Measurements from ENCODE around the gene BRD9. TPM values are rescaled to one million over a fixed set of nuclear protein-coding genes. Genes with fewer than 3 reads are reported as not detected.

BRD9 gene
- total and polyA plus RNA-seq, 2 of the 4 experiments (the other 2 are of a cell fraction): 22.0 to 43.4 TPM

- no peak overlapping the region for H2BK5ac ChIP-seq (ENCODE audit: low read depth, low read length, poor library complexity, severe bottlenecking)
- dilution Hi-C loops (cut with HindIII; ENCODE audit: low sequenced_read_pairs, unreplicated experiment) (no loop called here), in situ Hi-C loops (cut with MboI; ENCODE audit: low sequenced_read_pairs) (no loop called here), intact Hi-C loops (cut with micrococcal nuclease) (no loop called here)
- 87% methylated on average over 17 of the region's 25 CpGs; no CpG with 5 or more reads in 1 of the 2 experiments for WGBS, 2 experiments (ENCODE audit: extremely low coverage in 2 of 2, insufficient read length in 1 of 2)
- no peak overlapping the region for H2AK9ac ChIP-seq (replicated peaks; ENCODE audit: low read depth, low read length, poor library complexity)
- no peak overlapping the region for H2BK20ac ChIP-seq (ENCODE audit: low read depth, low read length)
- H3K18ac ChIP-seq (ENCODE audit: low read depth, low read length): no peak overlapping the region
- no peak overlapping the region for H2BK15ac ChIP-seq (ENCODE audit: low read depth, low read length)
- no peak overlapping the region for H2BK120ac ChIP-seq (ENCODE audit: low read depth, low read length)
- ChIA-PET POLR2A (ENCODE audit: unreplicated experiment) (no interaction called here), CTCF (no interaction called here)
- BruUV-seq (replicated peaks): no TSS peak
- DNase-seq (peak; percentile 35), ATAC-seq (ENCODE audit: low read depth) (peak; percentile 40)
- no peaks in the 10 kb centered on the region for H3K4me1 ChIP-seq (ENCODE audit: control insufficient read depth, insufficient read depth, low read length)
- peaks cover 2 to 4% of the 10 kb centered on the region in 2 experiments; a peak in 2 of 4 replicates for H3K79me1 ChIP-seq (ENCODE audit: low read depth in 1 of 2, low read length in 2 of 2)
- H3K27ac ChIP-seq (ENCODE audit: insufficient read depth, low read length): no peak overlapping the region
- no peak overlapping the region for H4K91ac ChIP-seq (ENCODE audit: insufficient read depth, low read depth, low read length)
- H4K20me1 ChIP-seq (ENCODE audit: insufficient read depth, low read length): peaks cover 16% of the 10 kb centered on the region
- H3K9me3 ChIP-seq (ENCODE audit: control insufficient read depth, insufficient read depth, low read length): no peaks in the 10 kb centered on the region
- TF ChIP-seq MAFK (IDR thresholded peaks at IDR 0.05; ENCODE audit: low read depth, low read length): no peak
- no peak for TF ChIP-seq CEBPB (IDR thresholded peaks at IDR 0.05; ENCODE audit: low read depth, low read length)
- TF ChIP-seq, protein P1, sequence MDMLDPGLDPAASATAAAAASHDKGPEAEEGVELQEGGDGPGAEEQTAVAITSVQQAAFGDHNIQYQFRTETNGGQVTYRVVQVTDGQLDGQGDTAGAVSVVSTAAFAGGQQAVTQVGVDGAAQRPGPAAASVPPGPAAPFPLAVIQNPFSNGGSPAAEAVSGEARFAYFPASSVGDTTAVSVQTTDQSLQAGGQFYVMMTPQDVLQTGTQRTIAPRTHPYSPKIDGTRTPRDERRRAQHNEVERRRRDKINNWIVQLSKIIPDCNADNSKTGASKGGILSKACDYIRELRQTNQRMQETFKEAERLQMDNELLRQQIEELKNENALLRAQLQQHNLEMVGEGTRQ (IDR thresholded peaks at IDR 0.05; ENCODE audit: low read depth, low read length): no peak
- no peak for TF ChIP-seq NFE2L2 (IDR thresholded peaks at IDR 0.05; ENCODE audit: low read depth, low read length)
- no peak for TF ChIP-seq RFX5 (IDR thresholded peaks at IDR 0.05; ENCODE audit: low read depth, low read length)
- H3K56ac ChIP-seq (ENCODE audit: extremely low read depth, insufficient read depth, low read length): no peak overlapping the region
- no peak overlapping the region for H2AFZ ChIP-seq (replicated peaks; ENCODE audit: low read length, poor library complexity)
- H3K4ac ChIP-seq (ENCODE audit: low read depth, low read length): no peak overlapping the region
- H2AK5ac ChIP-seq (ENCODE audit: low read depth, low read length): no peak overlapping the region
- no peak overlapping the region for H3K4me2 ChIP-seq (ENCODE audit: low read depth, low read length)
- no peaks in the 10 kb centered on the region for H3K27me3 ChIP-seq (ENCODE audit: control insufficient read depth, insufficient read depth, low read length)
- no peak overlapping the region for H3K4me3 ChIP-seq (ENCODE audit: insufficient read depth, low read depth, low read length)
- H3K9ac ChIP-seq (ENCODE audit: low read depth, low read length): no peak overlapping the region
- H4K8ac ChIP-seq (ENCODE audit: low read depth in 2 of 2, low read length in 2 of 2): no peak overlapping the region
- H3K36me3 ChIP-seq (ENCODE audit: control insufficient read depth, insufficient read depth, low read length): peaks cover 39% of the 10 kb centered on the region
- no peak overlapping the region for H3K14ac ChIP-seq (replicated peaks; ENCODE audit: low read depth, low read length)
- H3K23ac ChIP-seq (ENCODE audit: low read depth, low read length): no peak overlapping the region
- no peaks in the 10 kb centered on the region for H3K9me1 ChIP-seq (ENCODE audit: insufficient read depth, low read length)
- H4K5ac ChIP-seq (ENCODE audit: low read depth, low read length): no peak overlapping the region
These were observed 30.0 kb downstream of the BRD9 start for GRCh38 chr5:862367-863243.

All from IMR-90 (cell line).